ENCODE measurements around the gene CCIN.
"Not testable (repeated sequence)": the region's sequence is repeated elsewhere in the genome, so short reads cannot be mapped to it uniquely, and the experiment has no call there.

CCIN gene

GRCh38 chr9:36169166-36169565, at the start of gene CCIN:
Gene CCIN, plus strand, starts transcription at chr9:36169388. Its CDS starts 115 bp downstream, at chr9:36169503.
- no peak for DNase-seq (ENCODE audit: low read depth)

- DNase-seq (ENCODE audit: low read depth) = no peak
Observed at GRCh38 chr9:36119476-36119875, 49.7 kb upstream of the CCIN start.

GRCh38 chr9:36120705-36121104, 48.5 kb upstream of the CCIN start:
- no peak for DNase-seq (ENCODE audit: low read depth)

- DNase-seq (ENCODE audit: low read depth) = no peak
Observed at GRCh38 chr9:36121971-36122370, 47.2 kb upstream of the CCIN start.

- no peak for DNase-seq (ENCODE audit: low read depth)
Observed at GRCh38 chr9:36123515-36123914, 45.7 kb upstream of the CCIN start.

GRCh38 chr9:36125062-36125855, 43.9 kb upstream of the CCIN start:
- DNase-seq (ENCODE audit: low read depth) = no peak

GRCh38 chr9:36126016-36126730, 43.0 kb upstream of the CCIN start:
- no peak for DNase-seq (ENCODE audit: low read depth)

GRCh38 chr9:36127652-36128244, 41.4 kb upstream of the CCIN start:
- DNase-seq (ENCODE audit: low read depth) = no peak

- no peak for DNase-seq (ENCODE audit: low read depth)
Observed at GRCh38 chr9:36128349-36128748, 40.8 kb upstream of the CCIN start.

GRCh38 chr9:36129139-36129538, 40.0 kb upstream of the CCIN start:
- no peak for DNase-seq (ENCODE audit: low read depth)

- DNase-seq (ENCODE audit: low read depth) = not testable (repeated sequence)
Observed at GRCh38 chr9:36131666-36132065, 37.5 kb upstream of the CCIN start.

- peak; percentile 49 for DNase-seq (ENCODE audit: low read depth)
Observed at GRCh38 chr9:36132086-36132485, 37.1 kb upstream of the CCIN start.

- no peak for DNase-seq (ENCODE audit: low read depth)
Observed at GRCh38 chr9:36134761-36135505, 34.3 kb upstream of the CCIN start.

- DNase-seq (ENCODE audit: low read depth) = no peak
Observed at GRCh38 chr9:36135741-36136271, 33.4 kb upstream of the CCIN start.

- DNase-seq (ENCODE audit: low read depth) = peak; percentile 83
Observed at GRCh38 chr9:36136272-36136893, 32.8 kb upstream of the CCIN start, which contains the start of gene GLIPR2. Gene GLIPR2, plus strand, starts transcription at chr9:36136733. Its CDS starts 46 bp downstream, at chr9:36136779.

GRCh38 chr9:36136894-36137391, 32.2 kb upstream of the CCIN start:
- peak; percentile 27 for DNase-seq (ENCODE audit: low read depth)

- DNase-seq (ENCODE audit: low read depth) = peak; percentile 34
Observed at GRCh38 chr9:36137392-36138004, 31.7 kb upstream of the CCIN start.

GRCh38 chr9:36138496-36138895, 30.7 kb upstream of the CCIN start:
- DNase-seq (ENCODE audit: low read depth) = no peak

- no peak for DNase-seq (ENCODE audit: low read depth)
Observed at GRCh38 chr9:36138901-36139300, 30.3 kb upstream of the CCIN start.
